HG03575 (cell line): ENCODE measurements around the gene AGAP1.
"Not testable (repeated sequence)": the region's sequence is repeated elsewhere in the genome, so short reads cannot be mapped to it uniquely, and the experiment has no call there.

ENCODE experiments used
- ATAC-seq: cut with Tn5 transposase; IDR thresholded peaks from one replicate; pipeline ENCODE4 v1.9.1; 2021; ENCODE audit not compliant: unreplicated experiment, insufficient number of reproducible peaks, low FRiP score; ENCODE audit errors: extremely low read depth

Gene AGAP1

DNA sequence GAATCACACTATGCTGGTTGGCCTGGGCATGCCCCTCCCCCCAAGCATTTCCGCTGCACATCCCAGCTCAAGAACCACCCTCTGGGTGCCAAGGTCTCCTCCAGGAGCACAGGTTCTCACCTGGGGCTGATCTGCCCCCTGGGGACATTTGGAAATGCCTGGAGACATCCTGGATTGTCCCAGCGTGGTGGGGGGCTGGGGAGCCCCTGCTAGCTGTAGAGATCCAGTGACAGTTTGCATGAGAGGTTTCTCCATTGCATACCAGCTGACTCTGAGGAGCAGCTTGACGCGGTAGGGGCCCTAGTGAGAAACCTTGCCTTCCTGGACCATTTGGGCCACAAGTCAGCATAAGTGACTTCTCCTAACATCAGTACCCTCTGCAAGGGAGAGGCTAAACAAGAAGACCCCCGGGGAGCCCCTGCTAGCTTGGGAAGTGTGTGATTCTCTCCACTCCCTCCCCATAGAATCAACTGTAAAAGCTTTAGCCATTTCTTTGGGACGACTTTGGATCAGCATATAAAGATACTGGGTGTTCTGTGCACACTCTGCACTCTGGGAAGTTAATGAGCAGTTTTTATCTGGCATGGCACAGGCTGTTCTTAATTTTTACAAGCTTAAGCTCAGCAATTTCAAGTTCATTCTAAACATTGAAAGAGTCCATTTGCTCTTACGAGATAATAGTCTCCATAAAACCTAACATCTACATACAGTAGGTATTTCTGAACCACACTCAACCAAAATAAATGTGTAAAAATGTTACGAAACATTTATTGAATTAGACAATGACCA lies 580.2 kb downstream of the AGAP1 start:
- no peak for ATAC-seq

DNA sequence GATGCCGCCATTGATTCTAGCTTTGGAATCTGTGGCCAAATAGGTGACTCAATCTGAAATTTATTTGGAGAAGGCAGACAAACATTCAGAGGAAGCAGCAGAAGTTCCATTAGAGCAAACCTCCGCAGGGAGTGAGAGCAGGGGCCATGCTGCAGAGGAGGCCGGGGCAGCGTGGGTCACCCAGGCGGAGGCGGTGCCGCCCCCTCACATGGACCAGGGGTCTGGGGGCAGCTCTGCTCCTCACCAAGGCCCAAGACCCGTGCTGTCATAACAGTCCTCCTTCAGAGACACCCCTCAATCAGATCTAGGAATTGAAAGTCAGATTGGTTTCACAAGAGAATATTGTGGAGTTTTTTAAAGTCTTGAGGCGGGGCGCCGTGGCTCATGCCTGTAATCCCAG lies 582.0 kb downstream of the AGAP1 start:
- no peak for ATAC-seq

DNA sequence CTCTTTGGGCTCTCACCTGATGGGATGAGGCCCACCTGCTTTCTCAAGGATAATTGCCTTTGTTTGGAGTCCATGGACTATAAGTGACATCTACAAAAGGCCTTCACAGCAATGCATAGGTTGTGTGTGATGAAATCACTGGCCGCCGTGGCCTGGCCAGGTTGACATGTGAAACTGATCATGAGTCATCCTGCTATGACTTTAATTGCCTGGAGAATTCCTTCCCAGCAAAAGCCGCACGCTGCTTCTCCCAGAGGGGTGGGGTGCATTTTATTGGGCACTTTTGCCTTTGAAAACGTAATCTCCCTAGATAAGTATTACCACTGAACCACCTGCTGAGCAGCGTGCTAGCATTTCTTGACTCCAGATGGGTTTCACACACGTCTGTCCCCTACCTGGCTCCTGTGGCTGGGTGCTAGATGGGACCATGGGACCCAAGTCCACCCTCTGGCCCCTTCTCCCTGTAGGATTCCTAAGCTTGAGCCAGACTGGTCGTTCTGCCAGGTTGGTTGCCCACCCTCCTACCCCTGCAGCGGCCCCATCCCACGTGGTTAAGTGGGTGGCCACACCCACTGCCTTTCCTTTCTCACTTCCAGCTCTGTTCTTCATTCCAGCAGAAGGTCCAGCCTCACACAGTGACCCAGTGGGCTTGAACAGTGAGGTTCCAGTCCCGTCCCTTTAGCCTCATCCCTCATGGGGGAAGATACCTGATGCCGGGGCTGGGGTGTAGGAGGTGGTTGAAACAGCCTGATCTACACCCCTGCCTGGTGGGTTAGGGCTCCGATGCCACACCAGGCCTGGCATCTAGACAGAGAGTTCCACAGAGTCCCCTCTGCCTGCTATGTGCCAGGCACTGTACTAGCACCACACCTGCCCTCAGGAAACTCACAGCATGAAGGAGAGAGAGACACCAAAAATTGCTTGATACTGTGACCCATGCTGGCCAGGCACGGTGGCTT lies 584.7 kb downstream of the AGAP1 start:
- ATAC-seq = no peak

DNA sequence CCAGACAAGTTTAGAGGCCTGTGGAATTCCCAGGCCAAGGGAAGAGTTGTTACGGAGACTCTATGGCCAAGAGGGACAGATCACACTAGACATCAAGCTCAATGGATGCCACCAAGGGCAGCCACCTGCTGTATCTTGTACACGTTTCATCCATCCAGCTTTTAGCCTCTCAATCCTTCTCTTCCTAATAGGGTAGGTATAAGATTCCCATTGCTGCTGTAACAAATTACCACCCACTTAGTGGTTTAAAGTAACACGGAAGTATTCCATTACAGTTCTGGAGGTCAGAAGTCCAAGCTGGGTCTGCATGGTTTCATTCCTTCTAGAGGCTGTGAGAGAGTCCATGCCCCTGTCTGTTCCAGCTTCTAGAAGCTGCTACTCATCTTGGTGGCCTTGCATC lies 586.6 kb downstream of the AGAP1 start:
- ATAC-seq = no peak

DNA sequence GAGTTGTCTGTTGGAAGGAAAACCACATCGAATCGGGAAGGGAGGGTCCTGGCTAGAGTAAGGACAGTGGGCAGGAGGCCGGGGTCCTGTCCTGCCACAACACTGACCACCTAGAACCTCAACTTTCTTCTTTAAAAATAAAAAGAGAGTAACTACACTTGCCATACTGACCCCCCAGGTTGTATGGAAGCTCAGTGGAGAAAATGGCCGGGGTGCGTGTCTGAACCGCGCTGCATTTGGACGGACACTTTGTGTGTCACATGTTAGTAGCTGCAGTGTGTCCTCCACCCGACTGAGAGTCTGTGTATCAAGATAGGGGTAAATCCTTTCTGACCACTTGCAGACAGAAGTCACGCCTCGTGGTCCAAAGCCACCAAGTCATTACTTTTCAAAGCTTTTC lies 587.3 kb downstream of the AGAP1 start:
- no peak for ATAC-seq

DNA sequence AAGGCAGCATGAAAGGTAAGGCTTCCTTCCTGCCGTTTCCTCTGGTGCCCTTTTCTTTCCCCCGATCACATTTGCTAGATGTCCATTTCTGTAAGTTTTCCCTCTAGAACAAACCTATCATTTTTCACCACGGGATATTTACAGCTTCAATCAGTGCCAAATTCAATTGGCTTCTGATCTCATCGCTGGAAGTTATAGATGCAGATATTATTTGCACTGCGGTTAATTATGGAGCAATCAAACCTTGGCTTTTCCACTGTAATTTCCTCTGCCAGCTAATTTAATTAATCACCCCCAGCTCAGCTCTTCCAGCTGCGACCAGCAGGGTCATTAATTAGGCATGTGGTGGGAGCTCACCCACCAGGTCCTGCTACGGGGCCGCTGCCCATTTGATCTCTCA lies 588.2 kb downstream of the AGAP1 start:
- ATAC-seq = no peak

DNA sequence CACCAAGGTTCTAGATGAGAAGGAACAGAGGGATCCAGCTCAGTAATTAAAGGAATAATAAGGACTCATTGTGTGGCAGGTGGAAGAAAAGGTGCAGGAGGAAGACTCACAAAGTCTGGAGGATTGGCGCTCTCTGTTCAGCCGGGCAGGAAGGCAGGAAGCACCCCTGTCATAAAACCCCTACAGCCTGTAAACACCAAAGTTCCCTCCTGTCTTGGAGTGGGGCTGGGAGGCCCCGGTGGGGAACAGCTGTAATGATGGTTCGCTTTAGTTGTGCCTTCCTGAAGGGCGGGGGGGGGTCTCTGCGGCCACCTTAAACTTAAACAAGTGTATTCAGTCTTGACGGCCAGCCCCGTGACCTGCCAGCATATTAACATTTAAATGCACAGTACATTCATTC lies 590.1 kb downstream of the AGAP1 start:
- no peak for ATAC-seq

DNA sequence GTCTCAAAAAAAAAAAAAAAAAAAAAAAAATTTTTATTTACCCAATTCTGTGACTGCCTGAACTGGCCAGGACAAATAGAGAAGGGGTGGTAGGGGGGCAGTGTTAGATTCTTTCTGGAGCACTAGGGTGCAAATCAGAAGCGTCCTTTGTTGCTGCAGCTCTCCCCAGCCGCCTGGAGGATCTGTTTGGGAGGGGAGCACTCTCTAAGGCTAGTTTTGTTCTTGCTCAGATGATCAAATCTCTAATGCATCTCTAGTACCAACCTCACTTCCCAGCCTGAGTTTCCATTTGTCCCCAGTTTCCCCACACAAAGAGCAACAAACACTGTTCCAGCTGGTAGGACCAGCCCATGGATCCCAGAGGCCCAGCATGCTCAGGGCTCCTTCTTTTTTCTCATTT lies 591.4 kb downstream of the AGAP1 start:
- ATAC-seq = no peak

DNA sequence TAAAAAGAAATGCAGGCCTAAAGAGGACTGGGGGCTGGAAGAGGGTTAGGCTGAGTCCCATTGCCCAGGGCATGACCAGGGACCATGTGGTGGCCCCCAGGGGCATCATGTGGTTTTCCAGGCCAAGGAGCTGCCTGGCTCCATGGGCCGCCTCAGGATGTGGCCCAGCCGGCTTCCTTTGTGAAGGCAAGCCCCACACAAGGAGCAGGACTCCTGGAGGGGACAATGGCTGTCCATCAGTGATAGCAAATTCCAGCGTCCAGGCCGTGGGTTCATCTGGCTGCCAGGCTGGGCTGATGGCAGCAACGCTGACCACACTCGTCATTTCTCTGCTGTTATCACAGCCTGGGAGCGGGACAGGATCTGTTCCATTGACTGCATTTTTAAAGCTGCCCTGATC lies 591.8 kb downstream of the AGAP1 start:
- no peak for ATAC-seq

DNA sequence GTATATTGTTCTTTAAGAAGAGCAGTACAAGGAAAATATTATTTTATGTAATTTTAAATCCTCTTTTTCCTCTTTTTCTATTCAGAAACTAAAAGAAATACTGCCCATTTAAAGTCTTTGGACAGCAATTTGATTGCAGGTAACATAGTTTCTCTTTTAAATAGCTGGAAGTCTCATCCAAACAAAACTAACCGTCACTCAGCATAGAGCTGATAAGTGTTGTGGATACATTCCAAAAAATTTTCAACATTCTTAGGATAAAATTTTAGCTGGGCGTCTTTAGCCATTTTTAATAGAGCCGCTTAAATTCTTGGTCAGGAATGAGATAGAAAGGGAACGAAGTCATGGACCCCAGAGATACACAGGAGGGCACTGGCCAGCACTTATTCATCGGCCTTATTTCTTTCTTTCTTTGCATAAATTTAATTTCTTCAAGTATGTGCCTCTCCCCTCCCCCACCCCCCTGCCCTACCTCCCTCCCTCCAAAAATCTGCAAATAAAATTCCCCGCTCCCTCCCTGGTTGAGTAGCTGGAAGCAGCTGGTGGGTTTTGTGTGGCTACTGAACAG lies 592.6 kb downstream of the AGAP1 start:
- no peak for ATAC-seq

DNA sequence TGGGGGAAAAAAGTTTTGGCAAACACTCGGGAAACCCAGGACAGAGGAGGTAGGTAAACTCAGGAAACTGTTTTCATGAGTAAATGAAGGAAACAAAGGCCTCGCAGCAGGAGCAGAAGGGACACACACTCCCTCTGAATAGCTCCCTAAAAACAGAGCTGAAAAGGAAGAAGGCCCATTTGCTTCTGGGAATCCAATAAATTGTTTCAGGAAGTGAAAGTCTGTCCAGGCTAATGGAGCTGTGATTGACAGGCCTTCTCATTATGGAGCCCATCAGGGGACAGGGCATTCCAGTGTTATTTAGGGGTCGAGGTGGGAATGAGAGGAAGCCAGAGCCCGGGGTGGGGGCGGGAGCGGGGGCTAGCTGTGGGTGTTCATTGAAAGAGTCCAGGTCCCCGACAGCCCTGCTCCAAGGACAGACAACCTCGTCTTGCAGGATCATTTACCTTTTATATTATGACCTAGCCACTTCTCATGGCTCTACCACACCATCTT lies 593.2 kb downstream of the AGAP1 start:
- ATAC-seq = no peak

DNA sequence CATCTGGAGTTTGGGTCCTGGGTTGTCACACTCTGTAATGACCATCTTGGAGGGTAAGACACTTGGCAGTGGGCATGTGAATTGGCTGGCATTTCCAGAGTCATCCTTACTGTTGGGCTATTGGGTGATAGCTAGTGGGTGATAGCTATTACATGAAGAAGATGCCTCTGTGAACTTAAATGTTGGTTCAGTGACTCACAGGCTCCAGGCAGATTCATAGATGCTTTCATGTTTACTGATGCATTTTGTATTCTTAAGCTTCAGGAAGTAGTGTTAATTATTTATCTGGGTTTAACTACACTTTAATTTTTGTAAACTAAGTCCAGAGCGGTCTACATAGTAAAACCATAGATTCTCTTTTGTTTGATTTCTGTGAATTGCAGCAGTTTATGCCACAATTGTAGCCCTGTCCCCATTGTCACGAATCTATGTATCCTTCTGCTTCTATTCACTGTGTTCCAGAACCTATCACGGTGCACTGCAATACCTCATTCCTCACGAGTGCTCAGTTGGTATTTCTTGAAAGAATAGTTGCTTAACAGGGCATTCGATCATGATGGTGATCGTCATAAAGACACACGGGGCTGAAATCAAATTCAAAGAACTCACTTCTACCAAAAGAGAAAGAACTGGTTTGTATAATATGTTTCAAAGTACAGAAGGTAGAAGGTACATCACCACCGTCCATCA lies 594.7 kb downstream of the AGAP1 start:
- no peak for ATAC-seq

DNA sequence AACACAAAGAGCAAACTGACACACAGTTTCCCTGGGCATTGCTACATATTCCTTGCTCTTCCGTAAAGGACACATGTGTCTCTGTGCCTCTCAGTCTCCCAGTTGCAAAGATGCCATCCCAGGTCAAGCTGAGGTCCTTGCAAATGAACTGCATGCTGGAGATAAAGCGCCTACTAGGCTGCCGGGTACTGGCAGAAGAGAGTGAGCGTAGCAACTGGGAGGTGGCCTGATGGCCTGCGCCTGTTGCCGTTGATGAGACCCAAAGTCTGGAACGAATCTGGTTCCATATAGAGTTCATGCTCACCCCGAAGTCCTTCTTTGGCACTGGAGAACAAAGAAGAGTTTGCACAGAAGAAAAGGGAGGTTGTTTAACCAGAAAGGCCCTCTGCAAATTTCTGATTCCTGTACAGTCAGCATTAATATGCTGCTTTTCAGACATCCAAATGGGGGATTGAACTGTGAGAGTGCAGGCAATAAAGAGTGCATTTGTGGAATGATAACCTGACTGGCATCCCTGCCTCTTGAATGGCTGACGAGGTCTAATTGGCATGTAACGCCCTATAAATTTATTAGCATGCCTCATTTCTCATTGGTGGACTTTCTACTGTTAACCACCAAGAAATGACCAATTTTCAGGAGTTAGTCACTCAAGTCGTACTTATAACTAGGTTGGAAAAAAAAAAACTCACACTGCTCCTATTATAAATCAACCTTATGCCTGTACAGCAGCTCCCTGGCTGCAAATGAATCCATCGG lies 595.6 kb downstream of the AGAP1 start:
- ATAC-seq = no peak

DNA sequence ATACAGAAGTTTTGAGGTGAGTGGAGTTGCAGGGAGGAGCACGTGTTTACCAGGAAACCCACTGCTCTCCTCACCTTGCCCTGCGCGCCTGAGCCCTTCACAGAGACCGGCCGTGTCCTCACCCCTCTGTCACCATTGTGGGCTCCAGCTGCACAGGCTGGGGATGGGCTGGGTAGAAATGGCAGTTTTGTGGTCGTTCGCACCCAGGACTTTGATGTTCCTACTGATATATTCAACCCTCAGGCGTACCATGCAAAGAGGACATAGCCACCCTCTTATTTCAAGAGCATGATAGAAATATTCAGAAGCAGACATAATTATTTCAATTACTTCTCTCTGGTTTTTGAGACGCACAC lies 596.2 kb downstream of the AGAP1 start:
- ATAC-seq = no peak

DNA sequence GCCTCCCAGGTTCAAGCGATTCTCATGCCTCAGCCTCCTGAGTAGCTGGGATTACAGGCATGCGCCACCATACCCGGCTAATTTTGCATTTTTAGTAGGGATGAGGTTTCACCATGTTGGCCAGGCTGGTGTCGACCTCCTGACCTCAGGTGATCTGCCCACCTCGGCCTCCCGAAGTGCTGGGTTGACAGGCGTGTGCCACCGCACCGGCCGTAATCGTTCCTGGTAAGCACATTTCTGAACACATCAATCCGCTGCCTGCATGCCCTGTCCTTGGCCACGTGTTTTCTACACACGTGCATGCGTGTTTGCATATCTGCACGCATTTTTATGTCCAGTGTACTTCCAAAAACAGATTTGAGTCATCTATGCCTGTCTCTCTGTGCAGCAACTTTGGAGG lies 597.0 kb downstream of the AGAP1 start:
- not testable (repeated sequence) for ATAC-seq

DNA sequence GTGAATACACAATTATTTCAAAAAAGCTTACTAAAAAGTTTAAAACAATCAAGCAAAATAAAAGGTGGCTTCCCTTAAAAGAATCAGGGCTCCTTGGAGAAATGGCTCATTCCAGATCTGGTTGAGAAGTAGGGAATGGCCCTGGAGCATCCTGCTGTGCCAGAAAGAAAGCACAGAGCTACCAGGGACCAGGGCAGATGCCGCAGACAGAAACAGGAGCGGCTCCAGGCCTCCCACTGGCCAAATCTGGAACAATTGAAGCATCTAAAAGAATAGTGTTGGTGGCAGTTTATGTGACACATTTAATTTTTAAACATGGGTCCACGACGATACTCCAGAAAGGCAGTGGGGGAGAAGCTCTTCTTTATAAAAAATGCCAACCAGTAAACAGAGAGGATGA lies 598.9 kb downstream of the AGAP1 start:
- ATAC-seq = no peak

DNA sequence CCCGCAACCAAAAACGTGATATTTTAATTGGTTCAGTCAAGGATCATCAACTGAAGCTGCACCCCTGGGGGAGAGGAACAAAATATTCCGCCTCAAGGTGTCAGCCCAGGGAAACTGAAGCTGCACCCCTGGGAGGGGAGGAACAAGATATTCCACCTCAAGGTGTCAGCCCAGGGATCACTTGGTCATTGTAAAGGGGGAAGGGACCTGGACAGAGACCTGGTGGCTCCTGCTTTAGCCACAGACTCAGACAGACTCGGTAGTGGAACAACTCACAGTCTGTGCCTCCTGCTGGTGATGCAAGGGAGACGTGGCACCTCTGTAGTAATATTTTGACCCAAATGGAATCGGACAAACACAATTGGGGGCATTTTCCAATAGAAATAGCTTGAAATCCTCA lies 599.3 kb downstream of the AGAP1 start:
- no peak for ATAC-seq

DNA sequence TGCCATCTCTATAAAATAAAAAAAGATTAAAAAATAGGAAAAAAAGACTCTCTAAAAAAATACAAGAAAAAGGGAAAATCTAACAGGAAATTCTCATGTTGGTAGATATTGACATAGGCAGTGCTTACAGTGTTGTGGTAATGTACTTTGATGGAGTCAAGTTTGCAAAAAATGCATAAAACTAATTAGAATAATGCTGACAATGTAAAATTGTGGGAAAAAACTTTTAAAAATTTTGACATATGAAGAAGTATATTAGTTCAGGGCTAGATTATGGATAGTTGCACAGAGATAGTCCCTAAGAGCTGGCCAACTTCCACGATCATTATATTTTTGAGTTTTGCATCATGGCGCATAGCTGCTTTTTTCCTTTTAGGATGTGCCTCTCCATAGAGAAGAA lies 601.7 kb downstream of the AGAP1 start:
- no peak for ATAC-seq
